ENCODE measurements around the gene SH3BP2.

Gene SH3BP2

GRCh38 chr4:2878346-2878745 is 85.5 kb downstream of the SH3BP2 start:
- DNase-seq (ENCODE audit: low spot score) = no peak

- DNase-seq (ENCODE audit: low spot score) = no peak
Measured at GRCh38 chr4:2879026-2879425, 86.1 kb downstream of the SH3BP2 start.

DNA sequence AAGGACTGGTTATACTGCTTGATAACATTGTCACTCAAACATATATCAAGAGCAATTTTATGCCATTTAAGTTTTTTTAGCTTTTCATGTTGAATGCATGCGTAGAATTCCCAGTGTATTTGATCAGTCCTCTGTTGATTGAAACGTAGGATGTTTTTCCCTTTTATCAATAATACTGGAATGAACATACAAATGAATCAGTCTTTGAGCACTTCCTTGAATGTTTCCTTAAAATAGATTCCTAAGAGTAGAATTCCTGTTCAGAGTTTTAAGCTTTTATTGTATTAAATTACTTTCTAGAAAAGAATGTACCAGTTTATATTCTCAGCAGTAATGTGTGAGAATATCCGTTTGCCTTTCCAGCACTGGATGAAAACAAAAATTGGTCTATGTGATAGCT is 88.5 kb downstream of the SH3BP2 start:
- no peak for DNase-seq (ENCODE audit: low spot score)

DNA sequence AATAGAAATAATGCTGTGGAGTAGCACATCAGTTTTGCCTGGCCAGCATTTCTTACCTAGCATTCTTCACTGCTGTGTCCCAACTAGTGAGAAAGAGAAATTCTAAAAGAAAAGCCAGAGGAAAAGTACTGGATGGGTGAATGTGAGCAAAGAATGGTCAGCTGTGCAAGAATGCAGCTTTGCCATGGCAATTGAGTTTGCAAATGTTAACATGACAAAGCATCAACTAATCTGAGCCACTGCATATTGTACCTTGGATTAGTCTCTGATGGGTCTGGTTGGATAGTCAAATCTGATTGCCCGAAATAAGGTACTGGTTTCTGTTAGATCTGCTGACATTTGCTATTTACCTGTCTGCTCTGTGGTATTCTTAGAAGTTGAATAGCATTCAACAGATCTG is 89.5 kb downstream of the SH3BP2 start:
- no peak for DNase-seq (ENCODE audit: low spot score)

- DNase-seq (ENCODE audit: low spot score) = no peak
Measured at GRCh38 chr4:2886161-2886560, 93.3 kb downstream of the SH3BP2 start.

GRCh38 chr4:2886622-2887021 is 93.7 kb downstream of the SH3BP2 start:
- DNase-seq (ENCODE audit: low spot score) = no peak

- DNase-seq (ENCODE audit: low spot score) = no peak
Measured at GRCh38 chr4:2887343-2887742, 94.5 kb downstream of the SH3BP2 start.

DNA sequence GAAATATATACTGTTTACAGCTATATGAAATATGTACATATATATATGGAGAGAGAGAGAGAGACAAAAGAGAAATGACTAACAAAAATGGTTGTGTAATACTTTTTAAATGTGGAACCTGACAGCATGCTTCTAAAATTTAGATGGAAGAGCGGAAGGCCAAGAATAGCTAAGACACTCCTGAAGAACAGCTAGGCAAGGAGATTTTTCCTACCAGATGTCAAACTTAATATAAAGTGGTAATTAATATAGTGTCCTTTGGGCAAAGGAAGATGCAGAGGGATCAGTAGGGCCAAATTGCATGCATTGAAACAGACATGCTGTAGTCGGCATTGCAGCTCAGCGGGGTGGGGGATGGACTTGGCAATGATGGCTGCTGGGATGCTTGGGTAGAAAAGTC is 96.0 kb downstream of the SH3BP2 start:
- no peak for DNase-seq (ENCODE audit: low spot score)
